Ascending aorta (tissue), 2 donors: ENCODE results near the gene SMIM14. TPM values are rescaled to one million over a fixed set of nuclear protein-coding genes. Genes with fewer than 3 reads are reported as not detected.
A peak's percentile ranks its signal among the peaks of the same experiment; 100 is the strongest.

Experiments used
- DNase-seq, 2 donors: peaks; one replicate each; pipeline ENCODE4 v3.0.0-alpha.2; 2019; ENCODE audit warnings: low spot score in 2 of 2
- H3K27ac ChIP-seq, 2 donors: fragments of 200-600 bp; sonication (generic); one replicate each; pipeline ENCODE4 v1.5.1; 2016 to 2017; ENCODE audit warnings: mild to moderate bottlenecking in 1 of 2
- H3K27me3 ChIP-seq: fragments of 200-600 bp; sonication (generic); one replicate; pipeline ENCODE4 v1.5.1; 2017
- H3K36me3 ChIP-seq, 2 donors: fragments of 200-600 bp; sonication (generic); one replicate each; pipeline ENCODE4 v1.5.1; 2016
- H3K4me1 ChIP-seq, 2 donors: fragments of 200-600 bp; sonication (generic); one replicate each; pipeline ENCODE4 v1.5.1; 2016 to 2017; ENCODE audit warnings: mild to moderate bottlenecking in 1 of 2
- H3K4me3 ChIP-seq, 2 donors: fragments of 200-600 bp; sonication (generic); one replicate each; pipeline ENCODE4 v1.5.1; 2016 to 2017; ENCODE audit warnings: mild to moderate bottlenecking in 1 of 2
- H3K9me3 ChIP-seq, 2 donors: fragments of 200-600 bp; sonication (generic); one replicate each; pipeline ENCODE4 v1.5.1; 2016
- CTCF ChIP-seq, 3 experiments: fragments of 200-600 bp in 2 of 3; fragments of 450-650 bp in 1 of 3; sonication (generic) in 2 of 3; IDR thresholded peaks; one replicate each; pipeline ENCODE4 v1.5.1; 2016 to 2019; ENCODE audit warnings: antibody characterized with exemption in 3 of 3, mild to moderate bottlenecking in 1 of 3, moderate library complexity in 1 of 3
- intact Hi-C: fragments of 100-400 bp; cut with DNase I; formaldehyde crosslinking; loops from one replicate; pipeline ENCODE4 v1.15.1; 2023
- total RNA-seq: library from RNA; depleted of rRNA; stranded (reverse); fragments of >200 nt; gene quantifications from one replicate; pipeline ENCODE4 v1.1.0, GENCODE V29; 2016

The SMIM14 gene
- total RNA-seq, 1 donor from 2014 or later, result 48.2 TPM

GRCh38 chr4:39627413-39627812 is 11.3 kb downstream of the SMIM14 start:
- Histone ChIP-seq H3K27me3 (no peaks in the 10 kb centered on the region), H3K27ac (no peak overlapping the region), H3K9me3 (no peaks in the 10 kb centered on the region), H3K36me3 (peaks cover 0 to 13% of the 10 kb centered on the region in 2 donors), H3K4me1 (peaks cover 0 to 5% of the 10 kb centered on the region in 2 donors), H3K4me3 (no peak overlapping the region)
- no peak for TF ChIP-seq CTCF (IDR thresholded peaks at IDR 0.05)
- DNase-seq, result no peak
- intact Hi-C loops, result no loop called here

- TF ChIP-seq CTCF (IDR thresholded peaks at IDR 0.05), result no peak
- Histone ChIP-seq H3K4me3 (no peak overlapping the region), H3K27ac (no peak overlapping the region), H3K4me1 (peaks cover 0 to 10% of the 10 kb centered on the region in 2 donors), H3K27me3 (no peaks in the 10 kb centered on the region), H3K36me3 (peaks cover 0 to 13% of the 10 kb centered on the region in 2 donors), H3K9me3 (no peaks in the 10 kb centered on the region)
- no peak for DNase-seq
- intact Hi-C loops, result no loop called here
Measured at GRCh38 chr4:39626913-39627312, 11.8 kb downstream of the SMIM14 start.

- no peak for TF ChIP-seq CTCF (IDR thresholded peaks at IDR 0.05)
- H3K4me1 ChIP-seq, result peaks cover 0 to 12% of the 10 kb centered on the region in 2 donors
- no peak overlapping the region for H3K4me3 ChIP-seq
- H3K27ac ChIP-seq, result no peak overlapping the region
- H3K9me3 ChIP-seq, result no peaks in the 10 kb centered on the region
- H3K27me3 ChIP-seq, result no peaks in the 10 kb centered on the region
- intact Hi-C loops, result no loop called here
- H3K36me3 ChIP-seq, result peaks cover 0 to 13% of the 10 kb centered on the region in 2 donors
- DNase-seq, result no peak
Measured at GRCh38 chr4:39626261-39626660, 12.4 kb downstream of the SMIM14 start.

GRCh38 chr4:39621582-39621981 is 17.1 kb downstream of the SMIM14 start:
- Histone ChIP-seq H3K27me3 (no peaks in the 10 kb centered on the region), H3K4me3 (peak overlapping the region in 1 of 2 donors; percentile 12), H3K36me3 (peaks cover 0 to 2% of the 10 kb centered on the region in 2 donors), H3K9me3 (no peaks in the 10 kb centered on the region), H3K4me1 (peaks cover 0 to 32% of the 10 kb centered on the region in 2 donors), H3K27ac (peak overlapping the region; percentile 66 to 81)
- intact Hi-C loops, result no loop called here
- peak in 1 of 2 donors; percentile 83 for DNase-seq
- TF ChIP-seq CTCF (IDR thresholded peaks at IDR 0.05), result no peak

- Histone ChIP-seq H3K27ac (peak overlapping the region; percentile 38 to 81), H3K4me3 (no peak overlapping the region), H3K4me1 (peaks cover 2 to 38% of the 10 kb centered on the region in 2 donors), H3K36me3 (no peaks in the 10 kb centered on the region), H3K9me3 (no peaks in the 10 kb centered on the region), H3K27me3 (no peaks in the 10 kb centered on the region)
- intact Hi-C loops, result no loop called here
- no peak for DNase-seq
- TF ChIP-seq CTCF (IDR thresholded peaks at IDR 0.05), result no peak
Measured at GRCh38 chr4:39620551-39621313, 17.9 kb downstream of the SMIM14 start.
